Measurements from ENCODE around the gene RNF39.

Gene RNF39

GRCh38 chr6:30097902-30098768 lies 22.6 kb upstream of the RNF39 start:
- DNase-seq (ENCODE audit: low read depth in 2 of 3, low spot score in 2 of 3) = no peak

GRCh38 chr6:30096829-30097228 lies 21.3 kb upstream of the RNF39 start:
- DNase-seq (ENCODE audit: low read depth in 2 of 3, low spot score in 2 of 3) = no peak

GRCh38 chr6:30093951-30094661 lies 18.5 kb upstream of the RNF39 start:
- no peak for DNase-seq (ENCODE audit: low read depth in 2 of 3, low spot score in 2 of 3)

- DNase-seq (ENCODE audit: low read depth in 2 of 3, low spot score in 2 of 3) = no peak
Measured at GRCh38 chr6:30092852-30093543, 17.4 kb upstream of the RNF39 start.

GRCh38 chr6:30091577-30092381 lies 16.2 kb upstream of the RNF39 start:
- no peak for DNase-seq (ENCODE audit: low read depth in 2 of 3, low spot score in 2 of 3)

DNA sequence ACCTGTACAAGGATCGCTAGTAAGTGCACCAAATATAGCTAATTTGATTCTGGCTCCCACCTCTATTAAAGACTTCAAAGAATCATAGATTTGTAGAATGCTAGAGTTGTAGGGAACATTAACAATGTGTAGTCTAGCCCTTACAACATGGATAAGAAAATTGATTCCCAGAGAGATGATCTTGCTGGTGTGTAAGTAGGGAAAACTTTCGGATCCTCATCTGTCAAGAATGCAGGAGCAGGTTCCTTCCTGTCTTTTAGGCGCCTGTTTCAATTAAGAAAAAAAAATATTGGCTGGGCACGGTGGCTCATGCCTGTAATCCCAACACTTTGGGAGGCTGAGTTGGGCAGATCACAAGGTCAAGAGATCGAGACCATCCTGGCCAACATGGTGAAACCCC lies 12.3 kb upstream of the RNF39 start:
- no peak for DNase-seq (ENCODE audit: low read depth in 2 of 3, low spot score in 2 of 3)

DNA sequence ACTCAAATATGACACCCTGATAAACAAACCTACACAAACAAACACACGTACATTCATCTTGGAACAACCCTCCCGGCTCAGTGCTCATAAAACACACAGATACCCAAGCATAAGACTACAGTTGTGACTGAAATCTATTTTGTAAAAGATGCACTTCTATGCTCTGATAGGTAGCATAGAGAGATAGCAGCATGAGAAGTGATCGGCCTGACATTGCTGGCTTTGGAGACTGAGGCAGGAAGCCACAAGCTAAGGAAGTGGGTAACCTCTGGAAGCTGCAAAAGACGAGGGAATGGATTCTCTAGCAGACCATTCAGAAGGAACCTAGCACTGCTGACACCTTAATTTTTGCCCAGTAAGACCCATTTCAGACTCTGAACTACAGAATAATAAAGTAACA lies 1.6 kb upstream of the RNF39 start:
- DNase-seq (ENCODE audit: low read depth in 2 of 3, low spot score in 2 of 3) = no peak

DNA sequence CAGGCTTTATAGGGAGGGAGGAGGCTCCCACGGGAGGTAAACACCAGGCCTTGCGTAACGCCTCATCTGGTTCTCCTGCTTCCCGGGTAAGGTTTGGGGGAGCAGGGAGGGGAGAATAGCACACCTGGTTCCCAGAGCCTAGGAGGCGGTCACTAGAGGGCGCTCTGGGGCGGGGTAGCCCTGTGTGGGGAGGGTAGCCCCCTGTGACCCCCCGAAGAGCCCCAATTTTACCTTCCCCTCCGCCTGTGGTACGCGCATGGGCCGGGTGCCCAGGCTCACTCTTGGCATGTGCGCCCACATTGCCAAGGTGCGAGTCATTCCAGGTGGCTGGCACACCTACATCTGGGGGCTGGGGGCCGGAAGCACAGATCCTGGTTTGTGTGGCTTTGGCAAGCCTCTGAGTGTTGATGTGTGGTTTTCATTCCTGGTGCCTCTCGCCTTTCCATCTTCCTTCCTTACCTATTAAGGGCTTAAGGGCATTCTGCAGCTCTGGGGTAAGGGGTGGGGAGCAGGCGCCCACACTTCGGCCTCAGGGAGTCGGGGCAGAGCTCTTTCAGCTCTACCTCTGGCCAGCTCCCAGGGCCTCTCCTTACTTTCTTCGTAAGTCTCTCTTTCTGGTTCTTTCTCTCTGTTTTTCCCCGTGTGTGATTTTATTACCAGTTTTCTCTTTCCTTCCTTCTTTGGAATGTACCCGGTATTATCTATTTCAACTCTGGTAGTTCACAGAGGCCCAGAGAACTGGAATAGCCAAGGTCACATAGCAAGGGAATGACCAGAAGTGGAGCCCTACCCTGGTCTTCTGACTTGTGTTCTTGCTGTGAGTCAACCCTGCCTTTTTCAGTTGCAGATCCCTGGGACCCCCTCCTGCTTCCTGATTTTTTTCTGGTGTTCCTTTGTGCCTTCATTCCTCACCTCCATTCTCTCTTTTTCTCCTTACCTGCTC lies 492 bp upstream of the RNF39 start:
- DNase-seq (ENCODE audit: low read depth in 2 of 3, low spot score in 2 of 3) = no peak

- no peak for DNase-seq (ENCODE audit: low read depth in 2 of 3, low spot score in 2 of 3)
Measured at GRCh38 chr6:30074331-30075093, 1.1 kb downstream of the RNF39 start.

GRCh38 chr6:30073489-30074235 lies 1.9 kb downstream of the RNF39 start:
- DNase-seq (ENCODE audit: low read depth in 2 of 3, low spot score in 2 of 3) = no peak

DNA sequence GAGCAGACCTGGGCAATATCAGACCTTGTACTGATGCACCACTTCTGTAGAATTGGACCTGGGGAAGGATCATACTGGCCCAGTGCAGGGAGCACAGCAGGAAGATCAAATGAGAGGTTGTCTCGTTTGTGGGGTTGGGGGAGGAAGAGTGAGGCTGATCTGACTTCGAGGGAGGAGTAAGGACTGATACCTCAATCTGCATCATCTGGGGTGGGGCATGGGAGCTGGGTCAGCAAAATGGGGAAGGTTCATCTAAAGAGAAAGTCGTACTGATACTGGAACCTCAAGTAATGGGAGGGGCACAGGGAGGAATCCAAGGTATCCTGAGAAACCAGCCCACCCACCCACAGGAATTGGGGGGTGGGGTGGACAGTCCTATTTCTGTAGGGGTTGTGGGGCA lies 3.7 kb downstream of the RNF39 start:
- DNase-seq (ENCODE audit: low read depth in 2 of 3, low spot score in 2 of 3) = no peak

GRCh38 chr6:30071081-30071818 lies 4.3 kb downstream of the RNF39 start:
- DNase-seq (ENCODE audit: low read depth in 2 of 3, low spot score in 2 of 3) = no peak

- no peak for DNase-seq (ENCODE audit: low read depth in 2 of 3, low spot score in 2 of 3)
Measured at GRCh38 chr6:30067460-30068139, 8.0 kb downstream of the RNF39 start.

DNA sequence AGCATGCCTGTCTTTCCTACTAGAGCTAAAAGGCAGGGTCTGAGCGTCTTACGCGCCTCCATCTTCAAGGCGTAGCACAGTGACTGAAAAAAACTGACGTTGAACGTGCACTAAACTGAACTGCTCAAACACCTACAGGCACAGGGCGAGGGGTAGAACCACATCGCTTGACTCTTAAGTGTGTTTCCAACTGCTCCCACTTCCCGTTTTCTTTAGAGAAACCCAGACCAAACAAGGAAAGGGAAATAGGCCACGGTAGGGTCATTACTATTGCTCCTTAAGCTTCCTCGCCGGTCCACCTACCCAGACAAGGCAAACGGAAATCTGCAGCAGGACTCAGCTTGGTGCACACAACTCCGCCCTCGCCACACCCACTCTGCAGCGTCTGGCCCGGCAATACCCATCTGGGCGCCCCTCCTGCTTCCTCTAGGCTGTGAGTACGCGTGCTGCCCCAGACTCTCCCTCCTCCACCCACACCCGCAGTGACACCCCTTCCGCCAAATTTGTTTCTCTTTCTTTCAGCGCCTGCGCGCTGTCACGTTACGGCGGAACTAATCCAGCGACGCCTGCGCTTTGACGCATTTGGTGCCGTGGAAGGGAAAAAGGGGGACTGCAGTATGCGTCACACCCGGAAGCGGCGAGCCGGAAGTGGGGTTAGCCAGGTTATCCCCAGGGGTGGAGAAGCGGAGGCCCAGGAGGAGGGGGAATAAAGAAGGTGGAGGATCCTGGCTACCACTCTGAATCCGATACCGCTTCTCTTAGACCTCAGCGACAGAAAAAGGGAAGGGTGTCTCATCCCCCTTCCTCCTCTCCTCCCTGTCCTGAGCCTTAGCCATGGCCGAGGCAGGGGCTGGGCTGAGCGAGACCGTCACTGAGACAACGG lies 8.8 kb downstream of the RNF39 start, which contains the start of gene PPP1R11:
Gene PPP1R11 (plus strand): TSS at position 622 of the 883 bp plus-strand sequence. CDS start 213 bp downstream, at position 835.
- DNase-seq (ENCODE audit: low read depth in 2 of 3, low spot score in 2 of 3) = peak; percentile 83 to 97 (median 96)

DNA sequence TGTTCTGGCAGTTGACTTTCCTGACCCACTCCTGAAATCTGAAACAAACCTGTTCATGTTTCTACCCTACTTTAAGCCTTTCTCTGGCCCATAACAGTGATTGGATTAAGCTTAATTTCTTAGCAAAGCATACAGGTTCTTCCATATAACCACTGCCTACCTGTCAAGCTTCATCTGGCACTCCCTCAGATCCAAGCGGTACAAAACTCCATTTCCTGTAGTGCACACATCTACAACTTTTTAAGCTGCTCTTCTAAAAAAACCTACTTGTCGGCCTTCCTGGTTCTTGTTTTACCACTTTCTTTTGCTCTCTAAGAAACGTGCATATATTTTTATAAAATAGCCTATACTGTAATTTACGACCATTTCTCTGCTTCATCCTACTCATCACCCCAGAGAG lies 9.5 kb downstream of the RNF39 start:
- DNase-seq (ENCODE audit: low read depth in 2 of 3, low spot score in 2 of 3) = no peak

DNA sequence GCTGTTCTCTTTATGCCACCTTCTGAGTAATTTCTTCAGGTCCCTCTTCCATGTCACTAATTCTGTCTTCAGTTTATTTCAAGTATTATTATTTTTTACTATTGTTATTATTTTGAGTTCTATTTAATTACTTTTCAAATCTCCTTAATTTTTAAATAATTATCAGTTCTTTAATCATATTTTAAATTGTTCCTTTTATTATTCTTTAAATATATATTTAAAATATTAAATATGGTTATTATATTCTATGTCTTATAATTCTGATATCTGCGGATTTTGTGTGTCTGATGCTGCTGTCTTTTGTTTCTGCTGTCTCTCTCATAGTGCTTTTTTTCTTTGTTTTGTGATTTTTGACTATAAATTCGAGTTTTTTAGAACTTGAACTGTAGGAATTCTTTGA lies 12.3 kb downstream of the RNF39 start:
- DNase-seq (ENCODE audit: low read depth in 2 of 3, low spot score in 2 of 3) = no peak

Measured in activated CD8-positive, alpha-beta memory T cell treated with anti-CD3 and anti-CD28 coated beads for 48 hours (primary cell).